Natural killer cell (primary cell): Measurements from ENCODE around the gene ZNF786. TPM values are rescaled to one million over a fixed set of nuclear protein-coding genes. Genes with fewer than 3 reads are reported as not detected.
A peak's percentile ranks its signal among the peaks of the same experiment; 100 is the strongest.

Source experiments
- ATAC-seq, 3 donors: fragments of 150-1000 bp in 2 of 3; fragments of 200-7000 bp in 1 of 3; cut with Tn5 transposase; 1 replicate in 1 of 3; 2 replicates in 2 of 3; pipeline ENCODE4 v1.10.0; 2021; ENCODE audit warnings: mild to moderate bottlenecking in 2 of 3, moderate library complexity in 2 of 3
- DNase-seq, 2 donors: peaks; one replicate each; pipeline versions ENCODE4 v3.0.0 to v3.0.0-alpha.2; 2013 to 2021; ENCODE audit warnings: mixed read lengths in 1 of 2
- H3K27ac ChIP-seq: one replicate; pipeline ENCODE4 v1.5.1; 2013; ENCODE audit warnings: mild to moderate bottlenecking, low read length
- H3K27me3 ChIP-seq: one replicate; pipeline ENCODE4 v1.6.1; 2013; ENCODE audit warnings: low read length; ENCODE audit not compliant: control insufficient read depth, insufficient read depth
- H3K36me3 ChIP-seq: one replicate; pipeline ENCODE4 v1.6.1; 2013; ENCODE audit warnings: low read length; ENCODE audit not compliant: control insufficient read depth, insufficient read depth
- H3K4me1 ChIP-seq: one replicate; pipeline ENCODE4 v1.6.1; 2013; ENCODE audit warnings: low read length; ENCODE audit not compliant: control insufficient read depth, insufficient read depth
- H3K4me3 ChIP-seq: one replicate; pipeline ENCODE4 v1.5.1; 2013; ENCODE audit warnings: low read length
- H3K9me3 ChIP-seq: one replicate; pipeline ENCODE4 v1.6.1; 2013; ENCODE audit warnings: low read length; ENCODE audit not compliant: control insufficient read depth, insufficient read depth
- H3K27ac Mint-ChIP-seq, 2 donors: one replicate each; pipeline ENCODE4 v1.8.0; 2022; ENCODE audit warnings: mild to moderate bottlenecking in 2 of 2, mixed read lengths in 2 of 2, moderate library complexity in 1 of 2
- H3K27me3 Mint-ChIP-seq, 2 donors: one replicate each; pipeline ENCODE4 v1.8.0; 2022; ENCODE audit warnings: low read depth in 2 of 2, mixed read lengths in 2 of 2
- H3K36me3 Mint-ChIP-seq: one replicate; pipeline ENCODE4 v1.8.0; 2022; ENCODE audit warnings: mixed read lengths
- H3K4me1 Mint-ChIP-seq, 2 donors: one replicate each; pipeline ENCODE4 v1.8.0; 2022; ENCODE audit warnings: mixed read lengths in 2 of 2
- H3K4me3 Mint-ChIP-seq: one replicate; pipeline ENCODE4 v1.8.0; 2022; ENCODE audit warnings: mild to moderate bottlenecking, moderate library complexity, mixed read lengths
- H3K9me3 Mint-ChIP-seq, 2 donors: one replicate each; pipeline ENCODE4 v1.8.0; 2022; ENCODE audit warnings: mixed read lengths in 2 of 2
- WGBS: methylation state at CpG from one replicate; pipeline ENCODE4 v1.1.7; 2013; ENCODE audit warnings: missing lambda C conversion rate; ENCODE audit not compliant: insufficient coverage; 5-methylcytosine and 5-hydroxymethylcytosine counted together
- intact Hi-C: fragments of 100-400 bp; cut with micrococcal nuclease; formaldehyde crosslinking; loops from one replicate; pipeline ENCODE4 v1.14.2; 2022
- total RNA-seq, 4 donors: library from RNA; stranded (reverse); fragments of 120-200 nt in 1 of 4; gene quantifications; one replicate each; pipeline versions ENCODE4 v1.2.3 to v1.2.4, GENCODE V29; 2013 to 2022
- TF ChIP-seq, protein P1 (sequence below): fragments of 200-600 bp; IDR thresholded peaks from one replicate; pipeline ENCODE4 v1.8.0; 2022; ENCODE audit warnings: antibody characterized with exemption

Gene ZNF786
- total RNA-seq, 3 donors from 2014 or later (not counting 1 experiment from before 2014, with no cell fraction given) = 3.2 to 9.1 (median 4.6) TPM

DNA sequence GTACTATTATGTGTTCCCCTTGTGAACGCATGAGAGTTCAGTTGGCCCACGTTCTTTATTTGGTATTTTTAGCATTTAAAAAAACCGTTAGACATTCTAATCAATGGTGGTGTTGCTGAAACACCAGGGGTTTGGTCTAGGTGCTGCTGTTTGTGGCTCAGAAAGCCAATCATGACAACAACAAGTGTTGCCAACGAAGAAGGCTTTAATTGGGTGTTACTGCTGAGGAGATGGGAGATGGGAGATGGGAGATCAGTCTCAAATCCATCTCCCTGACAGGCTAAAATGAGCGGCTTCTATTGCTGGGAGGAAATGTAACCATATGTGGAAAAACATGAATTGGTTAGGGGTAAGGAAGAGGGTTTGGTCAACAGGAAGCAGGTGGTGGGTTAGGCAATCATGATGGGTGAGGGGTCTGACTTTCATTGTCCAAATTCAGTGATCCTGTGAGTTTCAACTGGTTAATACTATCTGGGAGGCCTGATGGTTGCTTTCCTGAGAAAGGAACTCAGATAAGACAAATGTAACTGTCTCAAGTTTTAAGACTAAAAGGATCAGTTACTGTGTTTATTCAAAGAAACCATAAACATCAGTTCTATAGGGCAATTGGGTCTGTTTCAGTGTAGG lies 40.2 kb upstream of the ZNF786 start:
- Histone ChIP-seq H3K4me3 (no peak overlapping the region), H3K9me3 (peaks cover 14% of the 10 kb centered on the region), H3K27me3 (no peaks in the 10 kb centered on the region), H3K27ac (no peak overlapping the region), H3K36me3 (peaks cover 11% of the 10 kb centered on the region), H3K4me1 (peaks cover 12% of the 10 kb centered on the region)
- peaks cover 0 to 4% of the 10 kb centered on the region in 2 donors for H3K9me3 Mint-ChIP-seq
- 96% methylated on average over 5 of the region's 5 CpGs for WGBS
- no peaks in the 10 kb centered on the region for H3K27me3 Mint-ChIP-seq
- H3K4me1 Mint-ChIP-seq = peaks cover 13 to 24% of the 10 kb centered on the region in 2 donors
- H3K27ac Mint-ChIP-seq = peak overlapping the region in 1 of 2 donors; percentile 16
- H3K4me3 Mint-ChIP-seq = no peak overlapping the region
- no peak for ATAC-seq
- TF ChIP-seq, protein P1, sequence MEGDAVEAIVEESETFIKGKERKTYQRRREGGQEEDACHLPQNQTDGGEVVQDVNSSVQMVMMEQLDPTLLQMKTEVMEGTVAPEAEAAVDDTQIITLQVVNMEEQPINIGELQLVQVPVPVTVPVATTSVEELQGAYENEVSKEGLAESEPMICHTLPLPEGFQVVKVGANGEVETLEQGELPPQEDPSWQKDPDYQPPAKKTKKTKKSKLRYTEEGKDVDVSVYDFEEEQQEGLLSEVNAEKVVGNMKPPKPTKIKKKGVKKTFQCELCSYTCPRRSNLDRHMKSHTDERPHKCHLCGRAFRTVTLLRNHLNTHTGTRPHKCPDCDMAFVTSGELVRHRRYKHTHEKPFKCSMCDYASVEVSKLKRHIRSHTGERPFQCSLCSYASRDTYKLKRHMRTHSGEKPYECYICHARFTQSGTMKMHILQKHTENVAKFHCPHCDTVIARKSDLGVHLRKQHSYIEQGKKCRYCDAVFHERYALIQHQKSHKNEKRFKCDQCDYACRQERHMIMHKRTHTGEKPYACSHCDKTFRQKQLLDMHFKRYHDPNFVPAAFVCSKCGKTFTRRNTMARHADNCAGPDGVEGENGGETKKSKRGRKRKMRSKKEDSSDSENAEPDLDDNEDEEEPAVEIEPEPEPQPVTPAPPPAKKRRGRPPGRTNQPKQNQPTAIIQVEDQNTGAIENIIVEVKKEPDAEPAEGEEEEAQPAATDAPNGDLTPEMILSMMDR = no peak
- no peak for DNase-seq
- intact Hi-C loops = no loop called here
- peaks cover 10% of the 10 kb centered on the region for H3K36me3 Mint-ChIP-seq

DNA sequence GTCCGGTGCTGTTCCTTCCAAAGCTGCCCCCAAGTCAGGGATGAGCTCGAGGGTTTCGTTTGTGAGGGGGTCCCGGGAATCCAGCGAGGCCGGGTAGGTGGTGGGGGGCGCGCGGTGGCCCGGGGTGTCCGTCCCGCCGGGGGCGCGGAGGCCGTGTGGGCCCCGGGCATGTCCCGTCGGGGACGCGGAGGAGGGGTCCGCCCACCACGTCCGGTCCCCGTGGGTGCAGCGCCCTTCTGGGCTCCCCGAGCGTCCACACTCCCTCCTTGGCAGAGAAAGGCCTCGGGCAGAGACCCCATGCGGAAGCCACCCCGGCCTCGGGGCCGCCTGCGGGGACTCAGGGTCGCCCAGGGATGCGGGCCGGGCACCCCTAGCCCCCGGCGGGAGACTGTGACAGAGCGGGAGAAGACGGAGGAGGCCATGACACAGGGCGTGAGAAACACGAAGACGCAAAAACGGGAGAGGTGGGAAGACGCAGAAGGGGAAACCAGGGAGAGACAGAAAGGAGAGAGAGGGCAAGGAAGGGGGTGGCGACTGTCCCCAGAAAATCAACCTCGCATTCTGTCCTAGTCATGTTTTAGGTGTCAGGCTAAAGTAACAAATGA lies 36.2 kb upstream of the ZNF786 start:
- no peaks in the 10 kb centered on the region for H3K27me3 ChIP-seq
- DNase-seq = peak; percentile 59 to 67
- peaks cover 14% of the 10 kb centered on the region for H3K9me3 ChIP-seq
- Mint-ChIP-seq H3K4me3 (peak overlapping the region; percentile 100), H3K9me3 (peaks cover 0 to 4% of the 10 kb centered on the region in 2 donors), H3K36me3 (peaks cover 10% of the 10 kb centered on the region), H3K27me3 (no peaks in the 10 kb centered on the region), H3K27ac (peak overlapping the region; percentile 89 to 98), H3K4me1 (peaks cover 25 to 36% of the 10 kb centered on the region in 2 donors)
- peak; percentile 48 to 59 (median 48) for ATAC-seq
- WGBS = 0% methylated on average over 48 of the region's 48 CpGs
- H3K27ac ChIP-seq = peak overlapping the region; percentile 79
- peak overlapping the region; percentile 100 for H3K4me3 ChIP-seq
- peaks cover 17% of the 10 kb centered on the region for H3K4me1 ChIP-seq
- intact Hi-C loops = loop anchor here (1.0 kb wide), 2 partner anchors 21 to 36 kb away; partner anchors contain the start of genes ZNF398 and ZNF786
- TF ChIP-seq, protein P1 = no peak
- peaks cover 11% of the 10 kb centered on the region for H3K36me3 ChIP-seq

DNA sequence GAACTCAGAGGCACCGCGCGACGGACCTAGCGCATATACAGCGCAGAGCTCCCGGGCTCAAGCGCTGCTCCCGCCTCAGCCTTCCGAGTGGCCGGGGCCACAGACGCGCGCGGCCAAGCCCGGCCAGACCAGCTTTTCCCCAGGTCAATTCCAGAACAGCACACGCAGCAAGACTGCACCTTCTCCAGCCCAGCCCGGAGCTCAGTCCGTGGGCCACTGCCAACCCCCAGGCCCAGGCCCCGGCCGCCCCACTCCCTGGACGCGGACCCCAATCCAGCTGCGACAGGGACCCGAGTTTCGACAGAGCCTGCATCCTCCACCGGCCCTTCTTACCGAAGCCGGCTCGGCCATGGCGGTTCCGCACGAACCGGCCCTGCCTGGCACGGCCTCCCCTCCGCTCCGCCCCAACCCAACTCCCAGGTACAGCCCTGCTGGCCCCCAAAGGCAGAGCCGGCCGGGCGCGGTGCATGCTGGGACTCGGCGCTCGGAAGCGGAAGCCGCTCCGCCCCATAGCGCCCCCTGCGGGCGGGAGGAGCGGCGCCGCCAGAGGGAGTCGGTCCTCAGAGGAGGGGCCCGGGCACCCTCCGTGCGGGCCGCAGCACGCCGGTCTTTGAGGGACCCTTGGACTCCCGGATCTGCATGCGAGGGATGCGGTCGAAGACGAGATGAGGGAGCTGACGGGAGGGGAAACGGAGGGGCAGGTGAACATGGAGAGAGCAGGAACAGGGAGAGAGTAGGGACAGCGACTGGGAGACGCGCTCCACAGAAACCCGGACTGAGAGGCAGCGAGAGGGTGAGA lies 35.5 kb upstream of the ZNF786 start, which contains the start of gene ZNF425:
Gene ZNF425 (minus strand): TSS at position 462 of the 799 bp plus-strand sequence. CDS start 111 bp downstream, at position 351.
- H3K9me3 Mint-ChIP-seq = peaks cover 0 to 4% of the 10 kb centered on the region in 2 donors
- Histone ChIP-seq H3K9me3 (peaks cover 9% of the 10 kb centered on the region), H3K4me1 (peaks cover 17% of the 10 kb centered on the region), H3K27ac (peak within 1 kb of the TSS; percentile 88), H3K27me3 (no peaks in the 10 kb centered on the region), H3K36me3 (peaks cover 9% of the 10 kb centered on the region), H3K4me3 (peak within 1 kb of the TSS; percentile 100)
- H3K27ac Mint-ChIP-seq = peak within 1 kb of the TSS; percentile 89 to 98
- peaks cover 25 to 36% of the 10 kb centered on the region in 2 donors for H3K4me1 Mint-ChIP-seq
- TF ChIP-seq, protein P1 = peak; percentile 89
- peak within 1 kb of the TSS; percentile 100 for H3K4me3 Mint-ChIP-seq
- under 1% methylated on average over 72 of the region's 72 CpGs for WGBS
- peaks cover 8% of the 10 kb centered on the region for H3K36me3 Mint-ChIP-seq
- ATAC-seq = peak; percentile 87 to 99 (median 91)
- peak; percentile 94 to 96 for DNase-seq
- no peaks in the 10 kb centered on the region for H3K27me3 Mint-ChIP-seq
- intact Hi-C loops = loop anchor here (1.0 kb wide), 2 partner anchors 21 to 36 kb away; partner anchors contain the start of genes ZNF398 and ZNF786
